H9 (cell line): ENCODE data around the gene TMEM267. TPM values are rescaled to one million over a fixed set of nuclear protein-coding genes. Genes with fewer than 3 reads are reported as not detected.

ENCODE experiments used
- DNase-seq: peaks from one replicate; pipeline ENCODE4 v3.0.0-alpha.2; 2017
- H2AFZ ChIP-seq: one replicate; pipeline ENCODE4 v1.6.1; 2013; ENCODE audit warnings: mild to moderate bottlenecking, low read length, control low read depth, moderate library complexity
- H2AK5ac ChIP-seq: 2 replicates; pipeline ENCODE4 v1.6.1; 2013; ENCODE audit warnings: low read length, control low read depth, mixed read lengths; ENCODE audit not compliant: insufficient read length
- H2BK120ac ChIP-seq: one replicate; pipeline ENCODE4 v1.6.1; 2013; ENCODE audit warnings: low read depth, mild to moderate bottlenecking, low read length, control low read depth, inconsistent platforms; ENCODE audit not compliant: poor library complexity, severe bottlenecking
- H2BK12ac ChIP-seq: 2 replicates; pipeline ENCODE4 v1.6.1; 2013; ENCODE audit warnings: low read length, control low read depth, mixed read lengths, low read depth; ENCODE audit not compliant: insufficient read length
- H2BK15ac ChIP-seq: 2 replicates; pipeline ENCODE4 v1.6.1; 2013; ENCODE audit warnings: low read depth, low read length, control low read depth
- H2BK20ac ChIP-seq: one replicate; pipeline ENCODE4 v1.6.1; 2013; ENCODE audit warnings: low read depth, mild to moderate bottlenecking, low read length, control low read depth, inconsistent platforms; ENCODE audit not compliant: poor library complexity, severe bottlenecking
- H2BK5ac ChIP-seq: 2 replicates; pipeline ENCODE4 v1.6.1; 2013; ENCODE audit warnings: low read length, control low read depth, mixed read lengths; ENCODE audit not compliant: insufficient read length
- H3K14ac ChIP-seq: 2 replicates; pipeline ENCODE4 v1.6.1; 2013; ENCODE audit warnings: low read length, control low read depth; ENCODE audit not compliant: insufficient read depth
- H3K18ac ChIP-seq: 2 replicates; pipeline ENCODE4 v1.6.1; 2013; ENCODE audit warnings: low read depth, mild to moderate bottlenecking, mixed read lengths, low read length, control low read depth; ENCODE audit not compliant: insufficient read length
- H3K23ac ChIP-seq: 2 replicates; pipeline ENCODE4 v1.6.1; 2013; ENCODE audit warnings: low read length, control low read depth, mixed read lengths, low read depth; ENCODE audit not compliant: insufficient read length
- H3K23me2 ChIP-seq: 2 replicates; pipeline ENCODE4 v1.6.1; 2013; ENCODE audit warnings: low read depth, mild to moderate bottlenecking, mixed read lengths, low read length, control low read depth; ENCODE audit not compliant: insufficient read length, poor library complexity, severe bottlenecking
- H3K27ac ChIP-seq: 2 replicates; pipeline ENCODE4 v1.5.1; 2013; ENCODE audit warnings: low read length, control low read depth, mixed read lengths, low read depth; ENCODE audit not compliant: insufficient read length
- H3K27me3 ChIP-seq: 2 replicates; pipeline ENCODE4 v1.6.1; 2013; ENCODE audit warnings: low read length, control low read depth, inconsistent platforms; ENCODE audit not compliant: insufficient read depth
- H3K4ac ChIP-seq: 2 replicates; pipeline ENCODE4 v1.6.1; 2013; ENCODE audit warnings: low read depth, mild to moderate bottlenecking, control low read depth, inconsistent platforms, low read length, moderate library complexity
- H3K4me1 ChIP-seq: 2 replicates; pipeline ENCODE4 v1.6.1; 2013; ENCODE audit warnings: low read length, control low read depth, inconsistent platforms; ENCODE audit not compliant: insufficient read depth
- H3K4me2 ChIP-seq: 2 replicates; pipeline ENCODE4 v1.6.1; 2013; ENCODE audit warnings: low read length, control low read depth, mixed read lengths; ENCODE audit not compliant: insufficient read length, insufficient read depth
- H3K56ac ChIP-seq: 2 replicates; pipeline ENCODE4 v1.6.1; 2013; ENCODE audit warnings: low read depth, mild to moderate bottlenecking, mixed read lengths, low read length, control low read depth; ENCODE audit not compliant: insufficient read length
- H3K79me1 ChIP-seq: 2 replicates; pipeline ENCODE4 v1.6.1; 2013; ENCODE audit warnings: low read depth, mild to moderate bottlenecking, moderate library complexity, low read length, control low read depth, inconsistent platforms; ENCODE audit not compliant: insufficient read depth, poor library complexity, severe bottlenecking
- H3K79me2 ChIP-seq: 2 replicates; pipeline ENCODE4 v1.6.1; 2013; ENCODE audit warnings: low read length, control low read depth, inconsistent platforms; ENCODE audit not compliant: insufficient read depth
- H3K9ac ChIP-seq: 2 replicates; pipeline ENCODE4 v1.6.1; 2013; ENCODE audit warnings: low read length, control low read depth, mixed read lengths; ENCODE audit not compliant: insufficient read length; ENCODE audit errors: extremely low read depth
- H3K9me3 ChIP-seq: one replicate; pipeline ENCODE4 v1.6.1; 2013; ENCODE audit warnings: low read depth, low read length, inconsistent platforms; ENCODE audit not compliant: control insufficient read depth
- H3T11ph ChIP-seq: one replicate; pipeline ENCODE4 v1.6.1; 2013; ENCODE audit warnings: mild to moderate bottlenecking, low read length, control low read depth, inconsistent platforms
- H4K20me1 ChIP-seq: one replicate; pipeline ENCODE4 v1.6.1; 2013; ENCODE audit not compliant: control insufficient read depth, insufficient read length, insufficient read depth
- H4K5ac ChIP-seq: 2 replicates; pipeline ENCODE4 v1.6.1; 2013; ENCODE audit warnings: low read depth, mild to moderate bottlenecking, mixed read lengths, low read length, control low read depth; ENCODE audit not compliant: insufficient read length
- H4K8ac ChIP-seq: replicated peaks from 2 replicates; pipeline ENCODE4 v1.6.1; 2013; ENCODE audit warnings: low read length, control low read depth, mixed read lengths, low read depth; ENCODE audit not compliant: insufficient read length
- H4K91ac ChIP-seq: 2 replicates; pipeline ENCODE4 v1.6.1; 2013; ENCODE audit warnings: low read depth, mild to moderate bottlenecking, moderate library complexity, mixed read lengths, low read length, control low read depth; ENCODE audit not compliant: insufficient read length
- H3K27ac Mint-ChIP-seq, 3 experiments: 2 replicates in 2 of 3; 3 replicates in 1 of 3; pipeline ENCODE4 v1.8.0; 2020 to 2021; ENCODE audit warnings: mixed read lengths in 3 of 3, mild to moderate bottlenecking in 1 of 3, moderate library complexity in 1 of 3
- H3K27me3 Mint-ChIP-seq: 2 replicates; pipeline ENCODE4 v1.8.0; 2021; ENCODE audit warnings: low read depth, mild to moderate bottlenecking, moderate library complexity, mixed read lengths
- H3K36me3 Mint-ChIP-seq, 3 experiments: 2 replicates in 2 of 3; 3 replicates in 1 of 3; pipeline ENCODE4 v1.8.0; 2020 to 2021; ENCODE audit warnings: low read depth in 3 of 3, mixed read lengths in 3 of 3; ENCODE audit not compliant: insufficient read depth in 1 of 3
- H3K4me1 Mint-ChIP-seq, 2 experiments: 2 replicates each; pipeline ENCODE4 v1.8.0; 2020; ENCODE audit warnings: mixed read lengths in 2 of 2
- H3K4me3 Mint-ChIP-seq, 2 experiments: 2 replicates in 1 of 2; 3 replicates in 1 of 2; pipeline ENCODE4 v1.8.0; 2020 to 2021; ENCODE audit warnings: mild to moderate bottlenecking in 2 of 2, mixed read lengths in 2 of 2, moderate library complexity in 1 of 2
- H3K9me3 Mint-ChIP-seq, 2 experiments: 2 replicates in 1 of 2; 3 replicates in 1 of 2; pipeline ENCODE4 v1.8.0; 2020; ENCODE audit warnings: mild to moderate bottlenecking in 2 of 2, mixed read lengths in 2 of 2, moderate library complexity in 1 of 2
- CTCF ChIP-seq: fragments of 200-600 bp; sonication (generic); conservative IDR thresholded peaks from 3 replicates; pipeline ENCODE4 v1.8.0; 2021; ENCODE audit warnings: antibody characterized with exemption, mild to moderate bottlenecking
- WGBS: extraction: QIAGEN DNeasy Blood & Tissue Kit; methylation state at CpG from one replicate; pipeline ENCODE4 v1.1.7; 2013; ENCODE audit warnings: missing lambda C conversion rate, low lambda C conversion rate, mixed read lengths; ENCODE audit not compliant: insufficient read length; ENCODE audit errors: extremely low coverage; 5-methylcytosine and 5-hydroxymethylcytosine counted together
- total RNA-seq: library from RNA; stranded (reverse); gene quantifications from 2 replicates; pipeline ENCODE4 v1.2.1, GENCODE V29; 2021

TMEM267 gene
- total RNA-seq, 1 experiment from 2014 or later: 5.1 TPM

GRCh38 chr5:43401827-43402226, 81.8 kb downstream of the TMEM267 start:
- no peak overlapping the region for H3K18ac ChIP-seq
- H4K20me1 ChIP-seq: no peaks in the 10 kb centered on the region
- no peak overlapping the region for H3K4me3 Mint-ChIP-seq
- no peak overlapping the region for H2BK12ac ChIP-seq
- H3K23me2 ChIP-seq: peaks cover 2% of the 10 kb centered on the region
- no peak overlapping the region for H4K8ac ChIP-seq
- H3K9me3 Mint-ChIP-seq: peaks cover 5 to 6% of the 10 kb centered on the region in 2 experiments; a peak in 4 of 5 replicates
- peaks cover 11% of the 10 kb centered on the region for H3K27me3 Mint-ChIP-seq
- no peak overlapping the region for H2AK5ac ChIP-seq
- no peaks in the 10 kb centered on the region for H3K79me2 ChIP-seq
- H2BK5ac ChIP-seq: no peak overlapping the region
- H3K27me3 ChIP-seq: no peaks in the 10 kb centered on the region
- no peak overlapping the region for H3K56ac ChIP-seq
- no peak overlapping the region for H3K27ac ChIP-seq
- H3K27ac Mint-ChIP-seq: no peak overlapping the region; a peak in 1 of 7 replicates
- H3K9me3 ChIP-seq: no peaks in the 10 kb centered on the region
- no peak overlapping the region for H2AFZ ChIP-seq
- H2BK20ac ChIP-seq: no peak overlapping the region
- DNase-seq: peak; percentile 52
- H3K9ac ChIP-seq: no peak overlapping the region
- H4K91ac ChIP-seq: no peak overlapping the region
- peak; percentile 52; the same call in 2 of the 3 replicates for TF ChIP-seq CTCF
- WGBS: no CpG with 5 or more reads among the region's 1 CpG
- no peak overlapping the region for H2BK15ac ChIP-seq
- H3T11ph ChIP-seq: no peak overlapping the region
- H3K79me1 ChIP-seq: no peaks in the 10 kb centered on the region
- H3K4me2 ChIP-seq: no peak overlapping the region
- H3K14ac ChIP-seq: no peak overlapping the region
- no peak overlapping the region for H3K4ac ChIP-seq
- H3K4me1 Mint-ChIP-seq: no peaks in the 10 kb centered on the region
- no peak overlapping the region for H3K23ac ChIP-seq
- no peak overlapping the region for H2BK120ac ChIP-seq
- no peak overlapping the region for H4K5ac ChIP-seq
- peaks cover 2 to 6% (median 2%) of the 10 kb centered on the region in 3 experiments; a peak in 3 of 7 replicates for H3K36me3 Mint-ChIP-seq
- H3K4me1 ChIP-seq: no peaks in the 10 kb centered on the region
